HCT116 (cell line): ENCODE data around the gene HES1.

Experiments
- EGR1 ChIP-seq: IDR thresholded peaks from 2 replicates; pipeline ENCODE4 v1.6.1; 2012; ENCODE audit warnings: low read depth
- ELF1 ChIP-seq: IDR thresholded peaks from 2 replicates; pipeline ENCODE4 v1.6.1; 2012; ENCODE audit warnings: low read depth, borderline replicate concordance
- EZH2 ChIP-seq: fragments of 200-600 bp; sonication (generic); IDR thresholded peaks from 2 replicates; pipeline ENCODE4 v1.6.1; 2017; ENCODE audit warnings: antibody characterized with exemption, mixed run types
- EZH2phosphoT487 ChIP-seq: fragments of 200-600 bp; IDR thresholded peaks from 2 replicates; pipeline ENCODE4 v1.6.1; 2018; ENCODE audit warnings: antibody characterized with exemption, borderline replicate concordance
- JUND ChIP-seq: IDR thresholded peaks from 2 replicates; pipeline ENCODE4 v1.6.1; 2012
- POLR2A ChIP-seq: IDR thresholded peaks from 2 replicates; pipeline ENCODE4 v1.7.0; 2011; ENCODE audit warnings: borderline replicate concordance; ENCODE audit not compliant: insufficient read depth, insufficient read length; ENCODE audit errors: extremely low read depth
- SIN3A ChIP-seq: IDR thresholded peaks from 2 replicates; pipeline ENCODE4 v1.6.1; 2012; ENCODE audit warnings: low read depth
- SP1 ChIP-seq: IDR thresholded peaks from 2 replicates; pipeline ENCODE4 v1.6.1; 2012; ENCODE audit warnings: low read depth
- TCF7L2 ChIP-seq: IDR thresholded peaks from 2 replicates; pipeline ENCODE4 v1.7.0; 2011; ENCODE audit warnings: borderline replicate concordance, inconsistent platforms; ENCODE audit not compliant: insufficient read depth, insufficient read length; ENCODE audit errors: extremely low read depth
- ZNF274 ChIP-seq: fragments of 200-500 bp; sonication (Bioruptor generic); IDR thresholded peaks from 2 replicates; pipeline ENCODE4 v1.6.1; 2014; ENCODE audit warnings: mild to moderate bottlenecking, low read depth, low read length, inconsistent platforms
- TF ChIP-seq, protein P1 (sequence below): IDR thresholded peaks from 2 replicates; pipeline ENCODE4 v1.6.1; 2012; ENCODE audit warnings: low read depth
- TF ChIP-seq, protein P2 (sequence below), 3 experiments: fragments of 200-600 bp in 1 of 3; sonication (generic) in 1 of 3; IDR thresholded peaks in 2 of 3; conservative IDR thresholded peaks in 1 of 3; 2 replicates each; pipeline ENCODE4 v1.5.1; 2012 to 2017; ENCODE audit warnings: low read depth in 2 of 3, low read length in 2 of 3, antibody characterized with exemption in 1 of 3, borderline replicate concordance in 1 of 3, control low read depth in 1 of 3, mild to moderate bottlenecking in 1 of 3, mixed read lengths in 1 of 3, mixed run types in 1 of 3, moderate library complexity in 1 of 3; ENCODE audit not compliant: insufficient read depth in 1 of 3
- TF ChIP-seq, protein P3 (sequence below): IDR thresholded peaks from 2 replicates; pipeline ENCODE4 v1.6.1; 2012
- TF ChIP-seq, protein P4 (sequence below): IDR thresholded peaks from 2 replicates; pipeline ENCODE4 v1.6.1; 2012

DNA sequence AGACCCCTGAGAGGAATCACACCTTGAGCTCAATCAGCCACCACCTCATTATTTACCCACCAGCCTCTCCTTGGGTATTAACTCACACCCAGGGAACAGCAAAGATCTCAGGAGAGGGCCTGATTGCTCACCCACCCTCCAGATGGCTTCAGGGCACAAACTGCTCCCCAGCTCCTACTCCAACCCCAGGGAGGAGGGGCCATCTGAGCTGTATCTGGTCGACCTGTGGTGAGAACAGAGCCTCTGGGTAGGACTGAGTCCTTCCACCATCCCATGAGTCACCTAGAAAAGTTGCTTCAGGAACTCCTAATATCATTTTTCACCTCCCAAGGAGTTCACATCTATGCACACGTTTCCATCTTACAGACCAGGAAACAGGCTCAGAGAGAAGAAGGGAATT, 44.8 kb upstream of the HES1 start:
- TF ChIP-seq, protein P1, sequence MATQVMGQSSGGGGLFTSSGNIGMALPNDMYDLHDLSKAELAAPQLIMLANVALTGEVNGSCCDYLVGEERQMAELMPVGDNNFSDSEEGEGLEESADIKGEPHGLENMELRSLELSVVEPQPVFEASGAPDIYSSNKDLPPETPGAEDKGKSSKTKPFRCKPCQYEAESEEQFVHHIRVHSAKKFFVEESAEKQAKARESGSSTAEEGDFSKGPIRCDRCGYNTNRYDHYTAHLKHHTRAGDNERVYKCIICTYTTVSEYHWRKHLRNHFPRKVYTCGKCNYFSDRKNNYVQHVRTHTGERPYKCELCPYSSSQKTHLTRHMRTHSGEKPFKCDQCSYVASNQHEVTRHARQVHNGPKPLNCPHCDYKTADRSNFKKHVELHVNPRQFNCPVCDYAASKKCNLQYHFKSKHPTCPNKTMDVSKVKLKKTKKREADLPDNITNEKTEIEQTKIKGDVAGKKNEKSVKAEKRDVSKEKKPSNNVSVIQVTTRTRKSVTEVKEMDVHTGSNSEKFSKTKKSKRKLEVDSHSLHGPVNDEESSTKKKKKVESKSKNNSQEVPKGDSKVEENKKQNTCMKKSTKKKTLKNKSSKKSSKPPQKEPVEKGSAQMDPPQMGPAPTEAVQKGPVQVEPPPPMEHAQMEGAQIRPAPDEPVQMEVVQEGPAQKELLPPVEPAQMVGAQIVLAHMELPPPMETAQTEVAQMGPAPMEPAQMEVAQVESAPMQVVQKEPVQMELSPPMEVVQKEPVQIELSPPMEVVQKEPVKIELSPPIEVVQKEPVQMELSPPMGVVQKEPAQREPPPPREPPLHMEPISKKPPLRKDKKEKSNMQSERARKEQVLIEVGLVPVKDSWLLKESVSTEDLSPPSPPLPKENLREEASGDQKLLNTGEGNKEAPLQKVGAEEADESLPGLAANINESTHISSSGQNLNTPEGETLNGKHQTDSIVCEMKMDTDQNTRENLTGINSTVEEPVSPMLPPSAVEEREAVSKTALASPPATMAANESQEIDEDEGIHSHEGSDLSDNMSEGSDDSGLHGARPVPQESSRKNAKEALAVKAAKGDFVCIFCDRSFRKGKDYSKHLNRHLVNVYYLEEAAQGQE, result no peak
- TF ChIP-seq, protein P2, sequence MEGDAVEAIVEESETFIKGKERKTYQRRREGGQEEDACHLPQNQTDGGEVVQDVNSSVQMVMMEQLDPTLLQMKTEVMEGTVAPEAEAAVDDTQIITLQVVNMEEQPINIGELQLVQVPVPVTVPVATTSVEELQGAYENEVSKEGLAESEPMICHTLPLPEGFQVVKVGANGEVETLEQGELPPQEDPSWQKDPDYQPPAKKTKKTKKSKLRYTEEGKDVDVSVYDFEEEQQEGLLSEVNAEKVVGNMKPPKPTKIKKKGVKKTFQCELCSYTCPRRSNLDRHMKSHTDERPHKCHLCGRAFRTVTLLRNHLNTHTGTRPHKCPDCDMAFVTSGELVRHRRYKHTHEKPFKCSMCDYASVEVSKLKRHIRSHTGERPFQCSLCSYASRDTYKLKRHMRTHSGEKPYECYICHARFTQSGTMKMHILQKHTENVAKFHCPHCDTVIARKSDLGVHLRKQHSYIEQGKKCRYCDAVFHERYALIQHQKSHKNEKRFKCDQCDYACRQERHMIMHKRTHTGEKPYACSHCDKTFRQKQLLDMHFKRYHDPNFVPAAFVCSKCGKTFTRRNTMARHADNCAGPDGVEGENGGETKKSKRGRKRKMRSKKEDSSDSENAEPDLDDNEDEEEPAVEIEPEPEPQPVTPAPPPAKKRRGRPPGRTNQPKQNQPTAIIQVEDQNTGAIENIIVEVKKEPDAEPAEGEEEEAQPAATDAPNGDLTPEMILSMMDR (IDR thresholded peaks at IDR 0.05 in 2 of 3, conservative IDR thresholded peaks at IDR 0.05 in 1 of 3; ENCODE audit: borderline replicate concordance in 1 of 3, insufficient read depth in 1 of 3, low read depth in 2 of 3, low read length in 2 of 3), result no peak
- no peak for TF ChIP-seq POLR2A
- TF ChIP-seq EZH2, result no peak
- no peak for TF ChIP-seq JUND
- no peak for TF ChIP-seq EZH2phosphoT487
- TF ChIP-seq, protein P3, sequence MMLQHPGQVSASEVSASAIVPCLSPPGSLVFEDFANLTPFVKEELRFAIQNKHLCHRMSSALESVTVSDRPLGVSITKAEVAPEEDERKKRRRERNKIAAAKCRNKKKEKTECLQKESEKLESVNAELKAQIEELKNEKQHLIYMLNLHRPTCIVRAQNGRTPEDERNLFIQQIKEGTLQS, result no peak
- no peak for TF ChIP-seq TCF7L2
- no peak for TF ChIP-seq EGR1
- TF ChIP-seq ZNF274, result no peak
- TF ChIP-seq, protein P4, sequence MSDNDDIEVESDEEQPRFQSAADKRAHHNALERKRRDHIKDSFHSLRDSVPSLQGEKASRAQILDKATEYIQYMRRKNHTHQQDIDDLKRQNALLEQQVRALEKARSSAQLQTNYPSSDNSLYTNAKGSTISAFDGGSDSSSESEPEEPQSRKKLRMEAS, result no peak
- TF ChIP-seq ELF1, result no peak
- TF ChIP-seq SIN3A, result no peak
- TF ChIP-seq SP1, result no peak
